Activated CD8-positive, alpha-beta memory T cell treated with anti-CD3 and anti-CD28 coated beads, Interleukin-2, amount 50 U/mL, for 48 hours (primary cell): ENCODE results near the gene PDE11A.

Experiments
- DNase-seq: peaks from one replicate; pipeline ENCODE4 v3.0.0-alpha.2; 2020

PDE11A gene

GRCh38 chr2:177721087-177721486 lies 351.5 kb downstream of the PDE11A start:
- no peak for DNase-seq

GRCh38 chr2:177717831-177718618 lies 354.6 kb downstream of the PDE11A start:
- DNase-seq, result no peak

- DNase-seq, result no peak
Observed at GRCh38 chr2:177716484-177716883, 356.1 kb downstream of the PDE11A start.

- DNase-seq, result no peak
Observed at GRCh38 chr2:177715771-177716170, 356.8 kb downstream of the PDE11A start.

GRCh38 chr2:177714704-177715103 lies 357.9 kb downstream of the PDE11A start:
- no peak for DNase-seq

- no peak for DNase-seq
Observed at GRCh38 chr2:177712462-177712861, 360.1 kb downstream of the PDE11A start.

- DNase-seq, result no peak
Observed at GRCh38 chr2:177711483-177712265, 360.9 kb downstream of the PDE11A start.

GRCh38 chr2:177710889-177711288 lies 361.7 kb downstream of the PDE11A start:
- DNase-seq, result no peak

GRCh38 chr2:177709986-177710401 lies 362.6 kb downstream of the PDE11A start:
- no peak for DNase-seq

GRCh38 chr2:177708660-177709444 lies 363.7 kb downstream of the PDE11A start:
- no peak for DNase-seq

- no peak for DNase-seq
Observed at GRCh38 chr2:177708106-177708505, 364.5 kb downstream of the PDE11A start.

GRCh38 chr2:177705511-177706173 lies 366.9 kb downstream of the PDE11A start:
- DNase-seq, result no peak

- no peak for DNase-seq
Observed at GRCh38 chr2:177703159-177703558, 369.4 kb downstream of the PDE11A start.

- DNase-seq, result no peak
Observed at GRCh38 chr2:177698281-177698680, 374.3 kb downstream of the PDE11A start.

- no peak for DNase-seq
Observed at GRCh38 chr2:177694348-177694747, 378.2 kb downstream of the PDE11A start.

- no peak for DNase-seq
Observed at GRCh38 chr2:177693658-177694339, 378.8 kb downstream of the PDE11A start.

- DNase-seq, result no peak
Observed at GRCh38 chr2:177692783-177693269, 379.8 kb downstream of the PDE11A start.

- DNase-seq, result no peak
Observed at GRCh38 chr2:177692042-177692782, 380.4 kb downstream of the PDE11A start.

GRCh38 chr2:177691177-177691576 lies 381.4 kb downstream of the PDE11A start:
- DNase-seq, result no peak

GRCh38 chr2:177689623-177690022 lies 383.0 kb downstream of the PDE11A start:
- no peak for DNase-seq

GRCh38 chr2:177688844-177689243 lies 383.7 kb downstream of the PDE11A start:
- DNase-seq, result no peak
